Measurements from ENCODE around the gene CYP4F3. TPM values are rescaled to one million over a fixed set of nuclear protein-coding genes. Genes with fewer than 3 reads are reported as not detected.
"Not testable (repeated sequence)": the region's sequence is repeated elsewhere in the genome, so short reads cannot be mapped to it uniquely, and the experiment has no call there.

Gene CYP4F3
- total RNA-seq, 1 donor, result not detected

- Histone ChIP-seq H4K20me1 (ENCODE audit: insufficient read depth, low read length) (no peaks in the 10 kb centered on the region), H3K4me1 (ENCODE audit: insufficient read depth, low read length) (no peaks in the 10 kb centered on the region), H3K27ac (ENCODE audit: low read depth, low read length) (no peak overlapping the region), H3K9me3 (ENCODE audit: low read depth, low read length) (no peaks in the 10 kb centered on the region), H3K4me2 (ENCODE audit: insufficient read depth, low read length) (no peak overlapping the region), H3K27me3 (ENCODE audit: insufficient read depth, low read length) (no peaks in the 10 kb centered on the region), H3K4me3 (ENCODE audit: insufficient read depth, low read length) (no peak overlapping the region), H3K36me3 (ENCODE audit: insufficient read depth, low read length) (no peaks in the 10 kb centered on the region), H2AFZ (ENCODE audit: low read length) (no peak overlapping the region), H3K79me2 (ENCODE audit: insufficient read depth, low read length) (no peaks in the 10 kb centered on the region)
- TF ChIP-seq CTCF (IDR thresholded peaks at IDR 0.05; ENCODE audit: extremely low read depth, low read depth, low read length), result no peak
- no peak for DNase-seq (ENCODE audit: insufficient read length, low spot score, missing footprints)
Observed at GRCh38 chr19:15679089-15679488, 38.4 kb downstream of the CYP4F3 start.

- H3K27ac ChIP-seq (ENCODE audit: low read depth, low read length); H3K4me3 ChIP-seq (ENCODE audit: insufficient read depth, low read length); DNase-seq (ENCODE audit: insufficient read length, low spot score, missing footprints); H3K79me2 ChIP-seq (ENCODE audit: insufficient read depth, low read length); H3K9me3 ChIP-seq (ENCODE audit: low read depth, low read length); H3K36me3 ChIP-seq (ENCODE audit: insufficient read depth, low read length); H2AFZ ChIP-seq (ENCODE audit: low read length); H3K4me2 ChIP-seq (ENCODE audit: insufficient read depth, low read length); H3K27me3 ChIP-seq (ENCODE audit: insufficient read depth, low read length); H3K4me1 ChIP-seq (ENCODE audit: insufficient read depth, low read length); H4K20me1 ChIP-seq (ENCODE audit: insufficient read depth, low read length): not testable (repeated sequence)
Observed at GRCh38 chr19:15679865-15680264, 39.2 kb downstream of the CYP4F3 start.

GRCh38 chr19:15680478-15681322 is 40.0 kb downstream of the CYP4F3 start:
- no peaks in the 10 kb centered on the region for H3K4me1 ChIP-seq (ENCODE audit: insufficient read depth, low read length)
- no peak for DNase-seq (ENCODE audit: insufficient read length, low spot score, missing footprints)
- H3K4me3 ChIP-seq (ENCODE audit: insufficient read depth, low read length), result no peak overlapping the region
- no peak for TF ChIP-seq CTCF (IDR thresholded peaks at IDR 0.05; ENCODE audit: extremely low read depth, low read depth, low read length)
- no peaks in the 10 kb centered on the region for H3K79me2 ChIP-seq (ENCODE audit: insufficient read depth, low read length)
- no peak overlapping the region for H3K4me2 ChIP-seq (ENCODE audit: insufficient read depth, low read length)
- no peaks in the 10 kb centered on the region for H3K36me3 ChIP-seq (ENCODE audit: insufficient read depth, low read length)
- no peaks in the 10 kb centered on the region for H3K27me3 ChIP-seq (ENCODE audit: insufficient read depth, low read length)
- H4K20me1 ChIP-seq (ENCODE audit: insufficient read depth, low read length), result no peaks in the 10 kb centered on the region
- H3K27ac ChIP-seq (ENCODE audit: low read depth, low read length), result no peak overlapping the region
- no peaks in the 10 kb centered on the region for H3K9me3 ChIP-seq (ENCODE audit: low read depth, low read length)
- H2AFZ ChIP-seq (ENCODE audit: low read length), result no peak overlapping the region

GRCh38 chr19:15683411-15683810 is 42.7 kb downstream of the CYP4F3 start:
- Histone ChIP-seq H3K27ac (ENCODE audit: low read depth, low read length) (no peak overlapping the region), H3K4me2 (ENCODE audit: insufficient read depth, low read length) (no peak overlapping the region), H3K4me3 (ENCODE audit: insufficient read depth, low read length) (no peak overlapping the region), H3K36me3 (ENCODE audit: insufficient read depth, low read length) (no peaks in the 10 kb centered on the region), H3K4me1 (ENCODE audit: insufficient read depth, low read length) (no peaks in the 10 kb centered on the region), H3K9me3 (ENCODE audit: low read depth, low read length) (no peaks in the 10 kb centered on the region), H2AFZ (ENCODE audit: low read length) (no peak overlapping the region), H3K79me2 (ENCODE audit: insufficient read depth, low read length) (no peaks in the 10 kb centered on the region), H3K27me3 (ENCODE audit: insufficient read depth, low read length) (no peaks in the 10 kb centered on the region), H4K20me1 (ENCODE audit: insufficient read depth, low read length) (no peaks in the 10 kb centered on the region)
- TF ChIP-seq CTCF (IDR thresholded peaks at IDR 0.05; ENCODE audit: extremely low read depth, low read depth, low read length), result no peak
- DNase-seq (ENCODE audit: insufficient read length, low spot score, missing footprints), result no peak
